ENCODE results near the gene ARHGAP8.
"Not testable (repeated sequence)": the region's sequence is repeated elsewhere in the genome, so short reads cannot be mapped to it uniquely, and the experiment has no call there.

The ARHGAP8 gene

GRCh38 chr22:44891791-44892190, 139.4 kb downstream of the ARHGAP8 start:
- no peak for DNase-seq

- DNase-seq, result no peak
Observed at GRCh38 chr22:44892243-44892642, 139.9 kb downstream of the ARHGAP8 start.

- DNase-seq, result no peak
Observed at GRCh38 chr22:44892803-44893730, 140.7 kb downstream of the ARHGAP8 start.

GRCh38 chr22:44893731-44894080, 141.3 kb downstream of the ARHGAP8 start:
- DNase-seq, result no peak

GRCh38 chr22:44894321-44894720, 141.9 kb downstream of the ARHGAP8 start:
- DNase-seq, result no peak

- DNase-seq, result no peak
Observed at GRCh38 chr22:44894782-44895181, 142.4 kb downstream of the ARHGAP8 start.

GRCh38 chr22:44895296-44896055, 143.1 kb downstream of the ARHGAP8 start:
- no peak for DNase-seq

GRCh38 chr22:44898236-44898635, 145.9 kb downstream of the ARHGAP8 start:
- no peak for DNase-seq

GRCh38 chr22:44901301-44901700, 148.9 kb downstream of the ARHGAP8 start:
- no peak for DNase-seq

GRCh38 chr22:44903164-44903563, 150.8 kb downstream of the ARHGAP8 start:
- DNase-seq, result not testable (repeated sequence)

- DNase-seq, result not testable (repeated sequence)
Observed at GRCh38 chr22:44904492-44905152, 152.2 kb downstream of the ARHGAP8 start.

- no peak for DNase-seq
Observed at GRCh38 chr22:44906248-44906936, 154.0 kb downstream of the ARHGAP8 start.

GRCh38 chr22:44906999-44907644, 154.7 kb downstream of the ARHGAP8 start:
- DNase-seq, result no peak

GRCh38 chr22:44907765-44908737, 155.7 kb downstream of the ARHGAP8 start:
- no peak for DNase-seq

- DNase-seq, result no peak
Observed at GRCh38 chr22:44909241-44909640, 156.9 kb downstream of the ARHGAP8 start.

Data from NCI-H82 (cell line).